ENCODE data around the gene CCDC110.

The CCDC110 gene

GRCh38 chr4:185470501-185471195 is 885 bp downstream of the CCDC110 start:
- peak; percentile 46 to 51 for DNase-seq

GRCh38 chr4:185469580-185470154 is 1.9 kb downstream of the CCDC110 start:
- no peak for DNase-seq

- DNase-seq, result no peak
Measured at GRCh38 chr4:185468999-185469398, 2.5 kb downstream of the CCDC110 start.

- no peak for DNase-seq
Measured at GRCh38 chr4:185467991-185468390, 3.5 kb downstream of the CCDC110 start.

- DNase-seq, result no peak
Measured at GRCh38 chr4:185467101-185467500, 4.4 kb downstream of the CCDC110 start.

- DNase-seq, result no peak
Measured at GRCh38 chr4:185465707-185466106, 5.8 kb downstream of the CCDC110 start.

GRCh38 chr4:185464887-185465286 is 6.6 kb downstream of the CCDC110 start:
- no peak for DNase-seq

- DNase-seq, result no peak
Measured at GRCh38 chr4:185464183-185464582, 7.3 kb downstream of the CCDC110 start.

- no peak for DNase-seq
Measured at GRCh38 chr4:185463541-185463940, 8.0 kb downstream of the CCDC110 start.

GRCh38 chr4:185461565-185461964 is 10.0 kb downstream of the CCDC110 start:
- no peak for DNase-seq

- no peak for DNase-seq
Measured at GRCh38 chr4:185457136-185457535, 14.4 kb downstream of the CCDC110 start.

GRCh38 chr4:185456131-185456530 is 15.4 kb downstream of the CCDC110 start:
- DNase-seq, result no peak

- no peak for DNase-seq
Measured at GRCh38 chr4:185445209-185445608, 26.3 kb downstream of the CCDC110 start.

- no peak for DNase-seq
Measured at GRCh38 chr4:185441479-185441878, 30.1 kb downstream of the CCDC110 start.

GRCh38 chr4:185437809-185438208 is 33.7 kb downstream of the CCDC110 start:
- DNase-seq, result no peak

GRCh38 chr4:185435466-185435865 is 36.1 kb downstream of the CCDC110 start:
- DNase-seq, result no peak

- no peak for DNase-seq
Measured at GRCh38 chr4:185429660-185430059, 41.9 kb downstream of the CCDC110 start.

GRCh38 chr4:185426960-185427688 is 44.4 kb downstream of the CCDC110 start:
- no peak for DNase-seq

GRCh38 chr4:185425647-185426352 is 45.7 kb downstream of the CCDC110 start, which contains the start of gene UFSP2:
Gene UFSP2, minus strand, starts transcription at chr4:185425964. Its CDS starts 96 bp downstream, at chr4:185425868.
- peak; percentile 90 to 94 for DNase-seq

- DNase-seq, result no peak
Measured at GRCh38 chr4:185424905-185425646, 46.5 kb downstream of the CCDC110 start.

GRCh38 chr4:185421366-185422124 is 50.0 kb downstream of the CCDC110 start:
- DNase-seq, result no peak

GRCh38 chr4:185416955-185417354 is 54.6 kb downstream of the CCDC110 start:
- DNase-seq, result no peak
